Muscle of leg (tissue), 11 donors: ENCODE measurements around the gene FFAR3. TPM values are rescaled to one million over a fixed set of nuclear protein-coding genes. Genes with fewer than 3 reads are reported as not detected.
"Not testable (repeated sequence)": the region's sequence is repeated elsewhere in the genome, so short reads cannot be mapped to it uniquely, and the experiment has no call there.

Experiments used
- DNase-seq: peaks from one replicate; pipeline ENCODE4 v3.0.0; 2013
- H3K27ac ChIP-seq: one replicate; pipeline ENCODE4 v1.5.1; 2013; ENCODE audit warnings: mild to moderate bottlenecking, low read length, control low read depth
- H3K27me3 ChIP-seq: one replicate; pipeline ENCODE4 v1.6.1; 2013; ENCODE audit warnings: low read length; ENCODE audit not compliant: control insufficient read depth, insufficient read depth
- H3K36me3 ChIP-seq: one replicate; pipeline ENCODE4 v1.6.1; 2013; ENCODE audit warnings: low read length; ENCODE audit not compliant: control insufficient read depth, insufficient read depth
- H3K4me1 ChIP-seq: one replicate; pipeline ENCODE4 v1.6.1; 2013; ENCODE audit warnings: low read length; ENCODE audit not compliant: control insufficient read depth, insufficient read depth
- H3K4me3 ChIP-seq: one replicate; pipeline ENCODE4 v1.5.1; 2013; ENCODE audit warnings: low read length, control low read depth
- H3K9me3 ChIP-seq: replicated peaks from 2 replicates; pipeline ENCODE4 v1.6.1; 2013; ENCODE audit warnings: low read depth, low read length; ENCODE audit not compliant: control insufficient read depth
- WGBS: methylation state at CpG from one replicate; pipeline ENCODE4 v1.1.5; 2013; ENCODE audit warnings: missing lambda C conversion rate; ENCODE audit not compliant: insufficient coverage; 5-methylcytosine and 5-hydroxymethylcytosine counted together
- polyA plus RNA-seq, 8 donors: library from polyadenylated mRNA; unstranded; fragments of 120-200 nt; gene quantifications; one replicate each; pipeline versions ENCODE4 v1.2.1 to v1.2.3, GENCODE V29; 2013; ENCODE audit warnings: inconsistent platforms in 1 of 8, low replicate concordance in 1 of 8; ENCODE audit not compliant: insufficient read length in 8 of 8, insufficient read depth in 1 of 8
- total RNA-seq: library from RNA; stranded (reverse); fragments of 120-200 nt; gene quantifications from one replicate; pipeline ENCODE4 v1.2.4, GENCODE V29; 2013

Gene FFAR3
- total and polyA plus RNA-seq, 9 donors, result 0.06 to 0.24 (median 0.19) TPM; not detected in 3

- WGBS, result 63% methylated on average over 5 of the region's 7 CpGs
- no peak overlapping the region for H3K4me3 ChIP-seq
- no peak overlapping the region for H3K27ac ChIP-seq
- no peaks in the 10 kb centered on the region for H3K9me3 ChIP-seq
- H3K4me1 ChIP-seq, result no peaks in the 10 kb centered on the region
- H3K36me3 ChIP-seq, result no peaks in the 10 kb centered on the region
- no peak for DNase-seq
- H3K27me3 ChIP-seq, result no peaks in the 10 kb centered on the region
Measured at GRCh38 chr19:35350591-35350990, 7.7 kb upstream of the FFAR3 start.

DNA sequence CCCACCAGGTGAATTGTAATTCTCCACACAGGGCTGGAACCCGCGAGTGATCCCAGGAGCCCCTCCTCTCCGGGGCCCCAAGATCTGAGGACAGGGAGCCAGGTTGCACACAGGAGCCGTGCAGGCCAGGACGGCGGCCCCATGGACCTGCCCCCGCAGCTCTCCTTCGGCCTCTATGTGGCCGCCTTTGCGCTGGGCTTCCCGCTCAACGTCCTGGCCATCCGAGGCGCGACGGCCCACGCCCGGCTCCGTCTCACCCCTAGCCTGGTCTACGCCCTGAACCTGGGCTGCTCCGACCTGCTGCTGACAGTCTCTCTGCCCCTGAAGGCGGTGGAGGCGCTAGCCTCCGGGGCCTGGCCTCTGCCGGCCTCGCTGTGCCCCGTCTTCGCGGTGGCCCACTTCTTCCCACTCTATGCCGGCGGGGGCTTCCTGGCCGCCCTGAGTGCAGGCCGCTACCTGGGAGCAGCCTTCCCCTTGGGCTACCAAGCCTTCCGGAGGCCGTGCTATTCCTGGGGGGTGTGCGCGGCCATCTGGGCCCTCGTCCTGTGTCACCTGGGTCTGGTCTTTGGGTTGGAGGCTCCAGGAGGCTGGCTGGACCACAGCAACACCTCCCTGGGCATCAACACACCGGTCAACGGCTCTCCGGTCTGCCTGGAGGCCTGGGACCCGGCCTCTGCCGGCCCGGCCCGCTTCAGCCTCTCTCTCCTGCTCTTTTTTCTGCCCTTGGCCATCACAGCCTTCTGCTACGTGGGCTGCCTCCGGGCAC, 6.7 kb upstream of the FFAR3 start:
- Histone ChIP-seq H3K9me3 (no peaks in the 10 kb centered on the region), H3K4me3 (no peak overlapping the region), H3K4me1 (no peaks in the 10 kb centered on the region), H3K27me3 (peaks cover 2% of the 10 kb centered on the region), H3K27ac (no peak overlapping the region), H3K36me3 (no peaks in the 10 kb centered on the region)
- 90% methylated on average over 46 of the region's 47 CpGs for whole genome bisulfite sequencing
- DNase-seq, result no peak

GRCh38 chr19:35352177-35352447, 6.1 kb upstream of the FFAR3 start:
- H3K36me3 ChIP-seq, result no peaks in the 10 kb centered on the region
- no peaks in the 10 kb centered on the region for H3K9me3 ChIP-seq
- no peak overlapping the region for H3K4me3 ChIP-seq
- H3K27ac ChIP-seq, result no peak overlapping the region
- peaks cover 2% of the 10 kb centered on the region for H3K27me3 ChIP-seq
- WGBS, result 85% methylated on average over 11 of the region's 18 CpGs
- no peaks in the 10 kb centered on the region for H3K4me1 ChIP-seq
- DNase-seq, result no peak

- Histone ChIP-seq H3K4me1 (peaks cover under 1% of the 10 kb centered on the region), H3K36me3 (no peaks in the 10 kb centered on the region), H3K27ac (no peak overlapping the region), H3K9me3 (no peaks in the 10 kb centered on the region), H3K27me3 (peaks cover 2% of the 10 kb centered on the region), H3K4me3 (no peak overlapping the region)
- DNase-seq, result peak; percentile 76
- WGBS, result 27% methylated on average over 17 of the region's 32 CpGs
Measured at GRCh38 chr19:35352448-35353304, 5.6 kb upstream of the FFAR3 start.

GRCh38 chr19:35353635-35354034, 4.6 kb upstream of the FFAR3 start:
- Histone ChIP-seq H3K4me1 (peaks cover 3% of the 10 kb centered on the region), H3K27ac (no peak overlapping the region), H3K9me3 (no peaks in the 10 kb centered on the region), H3K27me3 (peaks cover 2% of the 10 kb centered on the region), H3K36me3 (no peaks in the 10 kb centered on the region), H3K4me3 (no peak overlapping the region)
- no peak for DNase-seq
- no CpG with 5 or more reads among the region's 9 CpGs for WGBS

DNA sequence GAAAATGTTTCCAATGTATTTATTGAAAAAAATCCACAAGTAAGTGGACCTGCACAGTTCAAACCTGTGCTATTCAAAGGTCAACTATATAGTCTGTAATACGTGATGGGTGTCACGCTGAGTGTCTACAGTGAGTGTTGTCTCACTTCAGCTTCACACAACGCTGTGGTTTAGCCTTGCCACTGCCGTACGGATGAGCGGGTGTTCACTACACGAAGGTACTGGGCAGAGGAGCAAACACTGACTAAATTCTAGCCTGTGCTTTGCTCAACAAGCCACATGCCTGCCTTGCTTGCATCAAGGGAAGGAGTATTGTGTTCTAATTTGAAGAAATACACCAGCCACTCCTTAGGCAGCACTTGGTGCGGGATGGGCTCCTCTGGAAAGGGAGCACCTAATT, 3.4 kb upstream of the FFAR3 start:
- H3K27me3 ChIP-seq, result peaks cover 2% of the 10 kb centered on the region
- H3K4me3 ChIP-seq, result no peak overlapping the region
- H3K9me3 ChIP-seq, result no peaks in the 10 kb centered on the region
- DNase-seq, result no peak
- WGBS, result 94% methylated on average over 8 of the region's 8 CpGs
- peaks cover 3% of the 10 kb centered on the region for H3K4me1 ChIP-seq
- H3K27ac ChIP-seq, result no peak overlapping the region
- H3K36me3 ChIP-seq, result no peaks in the 10 kb centered on the region

- WGBS, result 54% methylated on average over 6 of the region's 6 CpGs
- no peak overlapping the region for H3K27ac ChIP-seq
- H3K4me1 ChIP-seq, result peaks cover 3% of the 10 kb centered on the region
- no peak for DNase-seq
- H3K4me3 ChIP-seq, result no peak overlapping the region
- no peaks in the 10 kb centered on the region for H3K9me3 ChIP-seq
- H3K36me3 ChIP-seq, result no peaks in the 10 kb centered on the region
- peaks cover 2% of the 10 kb centered on the region for H3K27me3 ChIP-seq
Measured at GRCh38 chr19:35355791-35356460, 2.3 kb upstream of the FFAR3 start.

- H3K9me3 ChIP-seq, H3K4me3 ChIP-seq, H3K4me1 ChIP-seq, H3K36me3 ChIP-seq, H3K27ac ChIP-seq, H3K27me3 ChIP-seq, DNase-seq: not testable (repeated sequence)
- no CpG with 5 or more reads among the region's 16 CpGs for WGBS
Measured at GRCh38 chr19:35358834-35359233, 574 bp downstream of the FFAR3 start.

DNA sequence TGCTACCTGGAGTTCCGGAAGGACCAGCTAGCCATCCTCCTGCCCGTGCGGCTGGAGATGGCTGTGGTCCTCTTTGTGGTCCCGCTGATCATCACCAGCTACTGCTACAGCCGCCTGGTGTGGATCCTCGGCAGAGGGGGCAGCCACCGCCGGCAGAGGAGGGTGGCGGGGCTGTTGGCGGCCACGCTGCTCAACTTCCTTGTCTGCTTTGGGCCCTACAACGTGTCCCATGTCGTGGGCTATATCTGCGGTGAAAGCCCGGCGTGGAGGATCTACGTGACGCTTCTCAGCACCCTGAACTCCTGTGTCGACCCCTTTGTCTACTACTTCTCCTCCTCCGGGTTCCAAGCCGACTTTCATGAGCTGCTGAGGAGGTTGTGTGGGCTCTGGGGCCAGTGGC, 1.1 kb downstream of the FFAR3 start:
- H3K4me1 ChIP-seq, H3K27ac ChIP-seq, H3K27me3 ChIP-seq, H3K4me3 ChIP-seq, DNase-seq, H3K36me3 ChIP-seq, H3K9me3 ChIP-seq: not testable (repeated sequence)
- 98% methylated on average over 7 of the region's 21 CpGs for WGBS

DNA sequence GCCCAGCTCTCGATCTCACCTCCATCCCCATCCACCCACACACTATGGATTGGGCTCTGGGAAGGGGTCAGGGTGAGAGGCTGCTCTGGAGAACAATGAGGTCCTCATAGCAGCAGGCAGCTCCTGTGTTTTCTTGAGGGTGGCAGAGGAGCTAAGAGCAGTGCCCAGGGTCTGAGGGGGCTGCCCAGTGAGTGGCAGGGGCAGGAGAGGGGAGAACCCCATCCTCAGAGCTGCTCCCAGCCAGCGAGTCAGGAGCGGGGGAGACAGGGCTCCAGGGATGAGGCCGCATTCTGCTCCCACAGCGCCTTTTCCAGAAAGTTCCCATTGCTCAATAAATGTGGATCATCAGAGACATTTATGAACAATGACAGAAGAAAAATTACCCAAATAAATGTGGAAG, 1.8 kb downstream of the FFAR3 start:
- H3K9me3 ChIP-seq, H3K36me3 ChIP-seq, H3K4me1 ChIP-seq, H3K27me3 ChIP-seq, H3K27ac ChIP-seq, DNase-seq, H3K4me3 ChIP-seq: not testable (repeated sequence)
- no CpG with 5 or more reads among the region's 5 CpGs for WGBS
